Activated naive CD4-positive, alpha-beta T cell treated with anti-CD3 and anti-CD28 coated beads for 36 hours (primary cell): ENCODE measurements around the gene ABHD4. TPM values are rescaled to one million over a fixed set of nuclear protein-coding genes. Genes with fewer than 3 reads are reported as not detected.

Experiments
- CTCF ChIA-PET: fragments of 350-600 bp; sonication (Branson Sonifier 250); formaldehyde crosslinking; loops from one replicate; lab custom pipeline; 2021; ENCODE audit warnings: antibody characterized with exemption; lab: Charles Lee
- DNase-seq: peaks from one replicate; pipeline ENCODE4 v3.0.0-alpha.2; 2020
- H3K27ac Mint-ChIP-seq: one replicate; pipeline ENCODE4 v1.8.0; 2021; ENCODE audit warnings: mild to moderate bottlenecking, mixed read lengths
- H3K27me3 Mint-ChIP-seq: one replicate; pipeline ENCODE4 v1.8.0; 2021; ENCODE audit warnings: low read depth, mixed read lengths
- H3K36me3 Mint-ChIP-seq: one replicate; pipeline ENCODE4 v1.8.0; 2021; ENCODE audit warnings: low read depth, mixed read lengths
- H3K4me1 Mint-ChIP-seq: one replicate; pipeline ENCODE4 v1.8.0; 2021; ENCODE audit warnings: low read depth, mixed read lengths
- H3K4me3 Mint-ChIP-seq: one replicate; pipeline ENCODE4 v1.8.0; 2021; ENCODE audit warnings: mild to moderate bottlenecking, moderate library complexity, mixed read lengths
- H3K9me3 Mint-ChIP-seq: one replicate; pipeline ENCODE4 v1.8.0; 2021; ENCODE audit warnings: mixed read lengths
- intact Hi-C: fragments of 100-400 bp; cut with micrococcal nuclease; formaldehyde crosslinking; loops from one replicate; pipeline ENCODE4 v1.15.1; 2023
- total RNA-seq, 2 experiments: library from RNA; stranded (reverse); gene quantifications; one replicate each; pipeline ENCODE4 v1.2.3, GENCODE V29; 2021

ABHD4 gene
- total RNA-seq, 2 experiments from 2014 or later, result 11.1 to 11.9 TPM

DNA sequence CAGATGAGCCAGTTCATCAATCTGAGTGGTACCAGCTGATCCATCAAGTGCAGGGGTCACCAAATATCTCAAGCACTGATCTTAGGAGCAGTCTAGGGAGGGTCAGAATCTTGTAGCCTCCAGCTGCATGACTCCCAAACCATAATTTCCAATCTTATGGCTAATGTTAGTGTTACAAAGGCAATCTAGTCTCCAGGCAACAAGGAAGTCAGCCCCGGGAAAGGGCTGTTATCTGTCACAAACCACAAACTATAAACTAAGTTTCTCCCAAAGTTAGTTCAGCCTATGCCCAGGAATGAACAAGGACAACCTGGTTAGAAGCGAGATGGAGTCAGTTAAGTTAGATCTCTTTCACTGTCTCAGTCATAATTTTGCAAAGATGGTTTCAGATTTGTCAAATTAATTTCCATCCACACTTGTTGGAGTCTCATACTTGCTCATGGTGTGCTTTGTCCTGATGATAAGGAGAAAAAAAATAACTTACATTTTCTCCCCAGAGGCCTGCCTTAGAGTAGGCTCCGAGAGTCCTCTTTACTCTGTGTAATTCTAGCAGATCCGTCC, 3.9 kb upstream of the ABHD4 start:
- Mint-ChIP-seq H3K4me1 (peaks cover 43% of the 10 kb centered on the region), H3K9me3 (no peaks in the 10 kb centered on the region), H3K27me3 (no peaks in the 10 kb centered on the region), H3K4me3 (no peak overlapping the region), H3K36me3 (no peaks in the 10 kb centered on the region), H3K27ac (no peak overlapping the region)
- CTCF ChIA-PET, result interaction anchor here (1.0 to 3.1 kb wide), 4 partner anchors 24 to 259 kb away, joined by 3 to 21 read pairs (median 6); partner anchors contain the start of gene OR6J1
- no peak for DNase-seq
- intact Hi-C loops, result no loop called here

DNA sequence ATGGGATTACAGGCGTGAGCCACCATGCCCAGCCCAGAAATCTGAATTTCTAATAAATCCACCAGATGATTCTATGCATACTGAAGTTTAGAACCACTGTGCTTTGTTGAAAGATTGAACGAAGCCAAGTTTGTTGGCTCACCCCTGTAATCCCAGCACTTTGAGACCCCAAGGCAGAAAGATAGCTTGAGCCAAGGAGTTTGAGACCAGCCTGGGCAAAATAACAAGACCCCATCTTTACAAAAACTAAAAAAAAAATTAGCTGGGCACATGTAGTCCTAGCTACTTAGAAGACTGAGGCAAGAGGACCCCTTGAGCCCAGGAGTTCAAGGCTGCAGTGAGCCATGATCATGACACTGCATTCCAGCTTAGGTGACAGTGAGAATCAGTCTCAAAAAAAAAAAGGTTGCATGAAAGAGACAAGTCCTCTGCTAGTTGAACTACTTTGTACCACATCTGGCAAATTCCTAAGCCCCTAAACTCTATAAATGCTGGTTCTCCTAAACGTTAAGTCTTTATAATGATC, 1.7 kb upstream of the ABHD4 start:
- CTCF ChIA-PET, result interaction anchor here (0.6 to 4.3 kb wide), 3 partner anchors 11 to 187 kb away, joined by 3 to 33 read pairs (median 3); no protein-coding TSS in a partner anchor
- Mint-ChIP-seq H3K27me3 (no peaks in the 10 kb centered on the region), H3K4me1 (peaks cover 42% of the 10 kb centered on the region), H3K36me3 (no peaks in the 10 kb centered on the region), H3K27ac (no peak overlapping the region), H3K9me3 (no peaks in the 10 kb centered on the region), H3K4me3 (no peak overlapping the region)
- DNase-seq, result no peak
- intact Hi-C loops, result no loop called here

DNA sequence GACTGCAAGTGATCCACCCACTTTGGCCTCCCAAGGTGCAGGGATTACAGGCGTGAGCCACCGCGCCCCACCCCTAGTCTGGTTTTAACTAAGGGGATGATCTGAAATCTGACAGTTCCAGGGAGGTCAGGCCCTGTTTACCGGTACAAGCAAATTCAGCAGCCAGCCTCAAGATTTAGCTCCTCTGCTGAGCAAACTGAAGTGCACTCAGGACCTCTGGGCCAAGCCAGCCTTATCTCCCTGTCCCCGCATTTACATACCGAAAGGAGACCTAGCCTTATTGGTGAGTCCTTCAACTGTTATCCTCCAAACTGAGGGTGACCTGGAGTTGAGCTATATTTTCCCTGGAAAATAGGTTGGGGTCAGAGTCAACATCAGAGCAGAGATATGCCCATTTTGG, 835 bp upstream of the ABHD4 start:
- Mint-ChIP-seq H3K36me3 (peaks cover 3% of the 10 kb centered on the region), H3K4me1 (peaks cover 36% of the 10 kb centered on the region), H3K9me3 (no peaks in the 10 kb centered on the region), H3K4me3 (peak overlapping the region; percentile 17), H3K27me3 (no peaks in the 10 kb centered on the region), H3K27ac (no peak overlapping the region)
- intact Hi-C loops, result no loop called here
- CTCF ChIA-PET, result interaction anchor here (0.6 to 4.3 kb wide), 4 partner anchors 8 to 56 kb away, joined by 3 to 33 read pairs (median 17); partner anchors contain the start of gene DAD1
- DNase-seq, result no peak

DNA sequence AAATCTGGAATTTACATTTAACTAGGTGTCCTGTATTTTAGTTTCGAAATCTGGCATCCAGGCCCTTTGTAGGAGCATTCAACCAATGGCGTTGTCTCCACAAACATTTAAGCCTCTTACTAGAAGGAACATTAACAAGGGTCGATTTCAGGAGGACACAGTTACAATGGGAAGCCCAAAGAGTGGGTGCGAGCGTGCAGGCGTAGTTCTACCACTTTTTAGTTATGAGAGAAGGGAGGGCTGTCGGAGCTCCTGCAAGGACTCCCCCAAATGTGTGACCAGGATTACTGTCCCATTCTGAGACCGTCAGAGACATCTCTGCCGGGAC, 365 bp upstream of the ABHD4 start:
- CTCF ChIA-PET, result interaction anchor here (2.6 to 4.3 kb wide), 3 partner anchors 8 to 56 kb away, joined by 17 to 33 read pairs (median 17); partner anchors contain the start of gene DAD1
- Mint-ChIP-seq H3K4me1 (peaks cover 31% of the 10 kb centered on the region), H3K36me3 (peaks cover 4% of the 10 kb centered on the region), H3K27me3 (no peaks in the 10 kb centered on the region), H3K9me3 (no peaks in the 10 kb centered on the region), H3K27ac (no peak overlapping the region), H3K4me3 (peak overlapping the region; percentile 90)
- no peak for DNase-seq
- intact Hi-C loops, result loop anchor here (1.0 to 2.0 kb wide), 3 partner anchors 8 to 1289 kb away; partner anchors contain the start of gene DAD1

DNA sequence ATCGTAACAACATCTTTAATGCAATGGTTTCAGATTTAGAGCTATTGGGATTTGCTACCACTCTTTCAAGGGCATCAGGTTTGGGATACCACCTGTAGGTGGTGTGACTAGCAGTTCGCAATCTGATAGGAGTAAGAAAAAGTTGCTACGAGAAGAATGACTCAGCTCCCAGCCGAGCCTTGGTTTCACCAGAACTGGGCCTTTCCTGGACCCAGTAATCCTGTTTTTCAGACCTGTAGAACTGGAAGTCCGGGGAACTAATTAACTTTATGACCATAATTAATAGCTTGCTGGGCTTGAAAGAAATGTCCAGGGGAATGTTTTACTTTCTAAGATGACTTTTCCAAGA, 770 bp downstream of the ABHD4 start:
- CTCF ChIA-PET, result interaction anchor here (0.6 to 4.3 kb wide), 11 partner anchors 9 to 302 kb away, joined by 3 to 33 read pairs (median 4); partner anchors contain the start of gene DAD1
- intact Hi-C loops, result loop anchor here (1.0 to 2.0 kb wide), 3 partner anchors 10 to 1290 kb away; partner anchors contain the start of gene DAD1
- no peaks in the 10 kb centered on the region for H3K27me3 Mint-ChIP-seq
- H3K36me3 Mint-ChIP-seq, result peaks cover 8% of the 10 kb centered on the region
- no peaks in the 10 kb centered on the region for H3K9me3 Mint-ChIP-seq
- peak overlapping the region; percentile 90 for H3K4me3 Mint-ChIP-seq
- DNase-seq, result peak; percentile 74
- H3K27ac Mint-ChIP-seq, result peak overlapping the region; percentile 72
- peaks cover 28% of the 10 kb centered on the region for H3K4me1 Mint-ChIP-seq

DNA sequence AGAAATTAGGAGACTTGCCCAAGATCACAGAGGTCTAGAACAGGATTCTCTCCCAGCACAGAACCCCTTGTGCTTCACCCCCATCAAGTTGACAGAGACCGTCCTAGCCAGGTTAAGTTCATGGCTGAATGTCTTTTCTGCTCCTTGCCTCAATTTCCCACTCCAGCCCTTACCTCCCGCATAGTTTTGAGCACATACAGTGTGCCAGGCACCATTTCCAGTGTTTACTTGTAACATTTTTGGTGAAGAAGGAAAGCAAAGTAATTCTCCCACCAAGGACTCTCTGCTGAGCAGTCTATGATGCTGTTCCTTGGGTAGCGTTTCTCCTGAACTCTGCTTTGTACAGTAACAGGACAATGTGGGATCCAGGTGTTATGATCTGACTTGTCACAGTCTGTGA, 1.2 kb downstream of the ABHD4 start:
- H3K27ac Mint-ChIP-seq, result peak overlapping the region; percentile 72
- CTCF ChIA-PET, result interaction anchor here (0.6 to 4.3 kb wide), 10 partner anchors 10 to 301 kb away, joined by 3 to 33 read pairs (median 8); partner anchors contain the start of genes DAD1 and OR6J1
- peak overlapping the region; percentile 90 for H3K4me3 Mint-ChIP-seq
- intact Hi-C loops, result loop anchor here (2.0 kb wide), 2 partner anchors 53 to 1291 kb away; no protein-coding TSS in a partner anchor
- peaks cover 8% of the 10 kb centered on the region for H3K36me3 Mint-ChIP-seq
- H3K27me3 Mint-ChIP-seq, result no peaks in the 10 kb centered on the region
- peaks cover 24% of the 10 kb centered on the region for H3K4me1 Mint-ChIP-seq
- no peaks in the 10 kb centered on the region for H3K9me3 Mint-ChIP-seq
- DNase-seq, result no peak

DNA sequence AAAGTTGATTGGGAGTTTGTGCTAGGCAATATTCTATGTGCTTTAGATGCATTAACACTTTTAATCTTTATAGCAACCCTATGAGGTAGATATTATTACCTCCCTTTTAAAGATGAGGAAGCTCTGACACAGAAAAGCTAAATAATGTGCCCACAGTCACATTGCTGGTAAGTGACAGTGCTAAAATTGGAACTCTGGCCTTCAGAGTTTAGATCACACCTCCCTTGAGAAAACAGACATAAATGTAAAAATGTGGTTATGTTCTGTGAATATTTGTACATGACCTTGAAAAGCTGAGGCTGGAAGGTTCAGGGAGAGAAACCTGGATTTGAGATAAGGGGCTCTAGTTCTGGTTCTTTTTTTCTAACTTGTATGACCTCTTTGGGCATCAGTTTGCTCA, 1.9 kb downstream of the ABHD4 start:
- H3K4me1 Mint-ChIP-seq, result peaks cover 23% of the 10 kb centered on the region
- H3K27ac Mint-ChIP-seq, result no peak overlapping the region
- no peak for DNase-seq
- H3K9me3 Mint-ChIP-seq, result no peaks in the 10 kb centered on the region
- H3K4me3 Mint-ChIP-seq, result no peak overlapping the region
- CTCF ChIA-PET, result interaction anchor here (1.0 to 3.8 kb wide), 7 partner anchors 10 to 300 kb away, joined by 3 to 24 read pairs (median 5); partner anchors contain the start of genes DAD1 and OR6J1
- intact Hi-C loops, result no loop called here
- peaks cover 8% of the 10 kb centered on the region for H3K36me3 Mint-ChIP-seq
- no peaks in the 10 kb centered on the region for H3K27me3 Mint-ChIP-seq

DNA sequence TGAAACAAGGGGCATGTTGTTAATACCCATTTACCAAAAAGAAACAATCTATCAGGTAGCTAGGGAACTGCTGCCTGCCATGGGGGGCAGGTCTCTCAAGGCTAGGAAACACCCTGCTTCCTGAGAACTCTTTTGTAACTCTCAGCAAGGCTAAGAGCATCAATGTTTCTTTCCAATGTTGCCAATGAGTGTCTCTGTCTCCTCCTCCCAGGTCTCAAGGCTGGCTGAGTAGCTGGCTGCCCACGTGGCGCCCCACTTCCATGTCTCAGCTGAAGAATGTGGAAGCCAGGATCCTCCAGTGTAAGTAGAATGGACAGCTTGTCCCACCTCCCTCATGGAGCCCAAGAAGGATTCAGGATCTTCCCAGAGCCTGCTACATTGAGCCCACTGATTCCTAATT, 3.4 kb downstream of the ABHD4 start:
- Mint-ChIP-seq H3K27ac (no peak overlapping the region), H3K9me3 (no peaks in the 10 kb centered on the region), H3K27me3 (no peaks in the 10 kb centered on the region), H3K4me1 (peaks cover 23% of the 10 kb centered on the region), H3K36me3 (peaks cover 10% of the 10 kb centered on the region), H3K4me3 (no peak overlapping the region)
- no peak for DNase-seq
- intact Hi-C loops, result no loop called here
- CTCF ChIA-PET, result interaction anchor here (0.7 to 3.8 kb wide), 5 partner anchors 12 to 99 kb away, joined by 3 to 24 read pairs (median 5); partner anchors contain the start of gene DAD1

DNA sequence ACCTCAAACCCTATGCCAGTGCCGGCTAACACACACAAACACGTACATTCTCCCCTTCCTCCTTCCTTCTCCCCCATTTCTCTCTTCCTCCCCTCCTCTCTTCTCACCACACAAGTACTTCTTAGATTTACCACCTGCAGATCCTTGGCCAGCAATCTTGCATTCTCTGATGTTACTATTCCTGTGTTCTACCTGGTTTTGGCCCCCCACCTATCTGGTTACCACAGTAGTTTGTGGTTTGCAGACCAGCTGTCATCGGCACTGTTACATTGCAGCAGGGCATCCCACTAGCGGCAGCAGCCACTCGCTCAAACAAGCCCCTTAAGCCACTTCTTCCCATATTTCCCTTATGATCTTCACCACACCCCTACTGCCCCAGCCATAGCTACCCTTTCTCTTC, 3.9 kb downstream of the ABHD4 start:
- Mint-ChIP-seq H3K27ac (no peak overlapping the region), H3K9me3 (no peaks in the 10 kb centered on the region), H3K36me3 (peaks cover 10% of the 10 kb centered on the region), H3K4me1 (peaks cover 23% of the 10 kb centered on the region), H3K4me3 (no peak overlapping the region), H3K27me3 (no peaks in the 10 kb centered on the region)
- no peak for DNase-seq
- CTCF ChIA-PET, result interaction anchor here (1.3 to 3.8 kb wide), 3 partner anchors 12 to 46 kb away, joined by 3 to 24 read pairs (median 14); partner anchors contain the start of gene DAD1
- intact Hi-C loops, result no loop called here

DNA sequence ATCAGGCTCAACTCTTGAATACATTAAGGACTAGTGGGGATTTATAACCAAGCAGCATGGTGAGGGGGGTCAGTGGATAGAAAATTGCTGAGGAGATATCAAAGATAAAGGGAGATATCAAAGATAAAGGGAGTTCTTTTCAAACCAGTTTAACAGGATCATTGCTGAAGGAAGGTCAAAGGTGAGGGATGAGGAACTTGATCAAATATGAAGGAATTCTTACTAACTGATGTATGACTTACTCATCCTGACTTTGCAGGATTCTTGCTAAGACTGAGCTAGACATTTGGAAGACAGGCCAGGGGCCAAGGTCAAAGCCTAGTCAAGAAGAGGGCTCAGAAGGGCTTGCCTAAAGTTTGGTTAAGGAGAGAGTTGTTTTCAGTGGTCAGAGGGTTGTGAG, 4.8 kb downstream of the ABHD4 start:
- no peak overlapping the region for H3K27ac Mint-ChIP-seq
- H3K27me3 Mint-ChIP-seq, result no peaks in the 10 kb centered on the region
- intact Hi-C loops, result no loop called here
- H3K4me1 Mint-ChIP-seq, result peaks cover 23% of the 10 kb centered on the region
- H3K4me3 Mint-ChIP-seq, result no peak overlapping the region
- CTCF ChIA-PET, result interaction anchor here (0.9 to 3.8 kb wide), 2 partner anchors 13 to 32 kb away, joined by 3 to 24 read pairs; no protein-coding TSS in a partner anchor
- H3K9me3 Mint-ChIP-seq, result no peaks in the 10 kb centered on the region
- H3K36me3 Mint-ChIP-seq, result peaks cover 12% of the 10 kb centered on the region
- no peak for DNase-seq

DNA sequence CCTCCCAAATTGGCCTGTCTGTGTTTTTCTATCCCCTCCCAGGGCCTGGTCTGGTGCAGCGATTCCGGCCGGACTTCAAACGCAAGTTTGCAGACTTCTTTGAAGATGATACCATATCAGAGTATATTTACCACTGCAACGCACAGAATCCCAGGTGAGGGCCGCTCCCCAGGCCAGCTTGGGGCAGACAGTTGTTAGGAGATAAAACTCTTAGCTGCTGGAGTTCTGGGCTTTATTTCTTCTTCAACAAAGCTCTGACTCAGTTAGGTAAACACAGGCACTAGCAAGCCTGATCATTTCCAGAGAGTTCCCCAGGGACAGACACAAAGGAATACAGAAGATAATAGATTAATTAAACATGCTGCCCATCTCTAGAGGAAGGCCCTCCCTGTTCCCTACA, 8.3 kb downstream of the ABHD4 start:
- no peak overlapping the region for H3K27ac Mint-ChIP-seq
- H3K4me3 Mint-ChIP-seq, result no peak overlapping the region
- intact Hi-C loops, result no loop called here
- no peaks in the 10 kb centered on the region for H3K4me1 Mint-ChIP-seq
- DNase-seq, result no peak
- no peaks in the 10 kb centered on the region for H3K27me3 Mint-ChIP-seq
- CTCF ChIA-PET, result interaction anchor here (0.6 kb wide), 1 partner anchor 208 kb away, joined by 3 read pairs; no protein-coding TSS in a partner anchor
- peaks cover 24% of the 10 kb centered on the region for H3K36me3 Mint-ChIP-seq
- no peaks in the 10 kb centered on the region for H3K9me3 Mint-ChIP-seq

DNA sequence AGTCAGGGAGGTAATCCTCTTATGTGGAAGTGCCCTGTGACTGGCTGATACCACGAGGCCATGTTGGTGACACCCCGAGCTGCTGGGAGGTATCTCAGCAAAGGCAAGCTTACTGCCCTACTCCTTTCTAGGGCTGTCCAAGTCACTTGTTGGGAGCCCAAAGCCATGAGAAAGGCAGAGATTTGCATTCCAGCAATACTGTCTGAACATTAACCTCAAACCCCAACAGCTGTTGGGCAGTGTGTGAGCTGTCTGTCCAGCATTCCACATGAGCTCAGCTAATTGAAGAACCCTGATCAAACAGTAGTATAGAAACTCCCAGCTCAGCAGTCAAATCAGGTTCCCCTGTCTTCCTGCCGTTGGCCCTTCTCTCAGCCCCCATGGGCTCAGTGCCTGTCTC, 9.2 kb downstream of the ABHD4 start:
- CTCF ChIA-PET, result interaction anchor here (0.5 kb wide), 1 partner anchor 10 kb away, joined by 3 read pairs; no protein-coding TSS in a partner anchor
- DNase-seq, result no peak

More for the DNA sequence above, 9.2 kb downstream of the ABHD4 start:
- Mint-ChIP-seq H3K4me1 (no peaks in the 10 kb centered on the region), H3K36me3 (peaks cover 21% of the 10 kb centered on the region), H3K9me3 (no peaks in the 10 kb centered on the region), H3K27me3 (no peaks in the 10 kb centered on the region), H3K27ac (no peak overlapping the region), H3K4me3 (no peak overlapping the region)
- intact Hi-C loops, result no loop called here
